Measurements from ENCODE around the gene SLC66A1. TPM values are rescaled to one million over a fixed set of nuclear protein-coding genes. Genes with fewer than 3 reads are reported as not detected.

The SLC66A1 gene
- total RNA-seq, 3 donors from 2014 or later, result 11.3 to 16.2 (median 13.6) TPM

DNA sequence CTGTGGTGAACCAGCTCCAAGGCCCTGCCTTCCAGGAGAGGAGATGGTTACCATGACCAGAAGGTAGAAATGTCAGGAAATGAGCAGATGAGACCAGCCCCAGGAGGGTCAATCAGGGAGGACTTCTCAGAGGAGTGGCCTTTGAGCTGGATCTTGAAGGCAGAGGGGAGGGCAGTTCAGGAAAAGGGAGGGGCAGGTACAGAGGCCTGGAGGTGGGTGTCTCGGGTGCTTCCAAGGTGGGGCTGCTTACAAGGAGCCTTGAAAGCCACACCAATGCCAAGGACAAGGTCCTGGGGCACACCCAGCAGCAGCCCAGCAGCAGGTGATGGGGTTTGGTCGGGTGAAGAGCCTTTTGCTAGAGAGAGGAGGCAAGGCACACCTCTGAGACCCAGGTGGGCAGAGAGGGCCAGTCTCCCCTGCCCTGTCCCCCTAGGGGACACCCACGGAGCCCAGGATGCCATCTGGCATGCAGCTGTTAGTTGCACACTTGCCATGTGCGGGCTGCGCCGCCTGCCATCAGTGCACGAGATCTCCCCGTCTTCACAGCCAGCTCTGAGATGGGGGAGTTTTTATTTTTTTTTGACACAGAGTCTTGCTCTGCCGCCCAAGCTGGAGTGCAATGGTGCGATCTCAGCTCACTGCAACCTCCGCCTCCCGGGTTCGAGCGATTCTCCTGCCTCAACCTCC is 18.5 kb downstream of the SLC66A1 start:
- Histone ChIP-seq H3K4me1 (ENCODE audit: low read depth) (no peaks in the 10 kb centered on the region), H3K36me3 (ENCODE audit: low read depth) (no peaks in the 10 kb centered on the region), H3K4me3 (no peak overlapping the region), H3K9me3 (no peaks in the 10 kb centered on the region)
- TF ChIP-seq, protein P1, sequence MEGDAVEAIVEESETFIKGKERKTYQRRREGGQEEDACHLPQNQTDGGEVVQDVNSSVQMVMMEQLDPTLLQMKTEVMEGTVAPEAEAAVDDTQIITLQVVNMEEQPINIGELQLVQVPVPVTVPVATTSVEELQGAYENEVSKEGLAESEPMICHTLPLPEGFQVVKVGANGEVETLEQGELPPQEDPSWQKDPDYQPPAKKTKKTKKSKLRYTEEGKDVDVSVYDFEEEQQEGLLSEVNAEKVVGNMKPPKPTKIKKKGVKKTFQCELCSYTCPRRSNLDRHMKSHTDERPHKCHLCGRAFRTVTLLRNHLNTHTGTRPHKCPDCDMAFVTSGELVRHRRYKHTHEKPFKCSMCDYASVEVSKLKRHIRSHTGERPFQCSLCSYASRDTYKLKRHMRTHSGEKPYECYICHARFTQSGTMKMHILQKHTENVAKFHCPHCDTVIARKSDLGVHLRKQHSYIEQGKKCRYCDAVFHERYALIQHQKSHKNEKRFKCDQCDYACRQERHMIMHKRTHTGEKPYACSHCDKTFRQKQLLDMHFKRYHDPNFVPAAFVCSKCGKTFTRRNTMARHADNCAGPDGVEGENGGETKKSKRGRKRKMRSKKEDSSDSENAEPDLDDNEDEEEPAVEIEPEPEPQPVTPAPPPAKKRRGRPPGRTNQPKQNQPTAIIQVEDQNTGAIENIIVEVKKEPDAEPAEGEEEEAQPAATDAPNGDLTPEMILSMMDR (IDR thresholded peaks at IDR 0.05), result no peak
- ATAC-seq (peak; percentile 70), DNase-seq (no peak)
- intact Hi-C loops (cut with DNase I, micrococcal nuclease), result no loop called here

DNA sequence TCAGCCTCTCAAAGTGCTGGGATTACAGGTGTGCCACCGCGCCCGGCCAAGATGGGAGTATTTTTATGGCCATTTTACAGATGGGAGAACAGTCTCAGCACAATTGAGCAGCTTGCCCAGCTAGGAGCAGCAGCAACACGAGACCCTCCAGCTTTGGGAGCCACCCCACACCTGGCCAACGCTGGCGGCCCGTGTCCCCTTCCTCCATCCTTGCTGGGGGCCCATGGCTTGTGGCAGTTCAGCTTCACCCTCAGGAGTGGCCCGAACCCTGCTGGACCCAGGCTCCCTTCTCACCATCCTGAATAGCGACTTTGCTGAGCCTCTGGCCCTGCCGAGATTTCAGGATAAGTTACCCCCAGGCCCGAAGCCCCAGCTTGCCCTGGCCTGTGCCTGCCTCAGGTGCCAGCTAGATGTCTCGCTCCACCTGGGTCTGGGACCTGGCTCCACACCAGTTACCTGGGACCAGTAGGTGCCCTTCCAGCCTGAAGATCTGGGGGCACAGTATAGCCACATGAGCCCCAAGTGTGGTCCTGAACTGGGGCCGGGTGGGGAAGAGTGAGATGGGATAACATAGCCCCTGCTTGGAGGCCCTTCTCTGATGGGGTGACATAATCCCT is 19.2 kb downstream of the SLC66A1 start:
- Histone ChIP-seq H3K9me3 (no peaks in the 10 kb centered on the region), H3K4me3 (no peak overlapping the region), H3K4me1 (ENCODE audit: low read depth) (no peaks in the 10 kb centered on the region), H3K36me3 (ENCODE audit: low read depth) (no peaks in the 10 kb centered on the region)
- TF ChIP-seq, protein P1 (IDR thresholded peaks at IDR 0.05), result no peak
- ATAC-seq (no peak), DNase-seq (no peak)
- intact Hi-C loops (cut with DNase I, micrococcal nuclease), result no loop called here

DNA sequence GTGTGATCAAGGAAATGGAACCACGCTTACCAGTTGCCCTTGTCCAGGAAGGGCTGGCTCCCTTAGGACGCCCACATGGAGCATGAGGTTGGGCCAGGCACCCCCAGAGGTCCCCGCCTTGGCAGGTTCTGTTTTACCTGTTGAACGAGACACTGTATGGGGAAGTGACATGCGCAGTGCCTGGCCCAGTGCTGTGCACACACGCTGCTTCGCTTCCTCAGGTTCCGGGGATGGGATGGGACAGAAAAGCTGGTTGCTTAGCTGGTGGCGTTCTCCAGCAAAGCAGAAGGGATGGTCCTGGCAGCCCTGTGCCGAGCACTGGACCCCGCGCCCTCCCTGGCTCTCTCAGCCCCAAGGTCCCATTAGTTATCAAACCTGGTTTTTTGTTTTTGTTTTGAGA is 20.7 kb downstream of the SLC66A1 start:
- H3K36me3 ChIP-seq (ENCODE audit: low read depth), result no peaks in the 10 kb centered on the region
- TF ChIP-seq, protein P1 (IDR thresholded peaks at IDR 0.05), result no peak
- no peak for ATAC-seq

DNA sequence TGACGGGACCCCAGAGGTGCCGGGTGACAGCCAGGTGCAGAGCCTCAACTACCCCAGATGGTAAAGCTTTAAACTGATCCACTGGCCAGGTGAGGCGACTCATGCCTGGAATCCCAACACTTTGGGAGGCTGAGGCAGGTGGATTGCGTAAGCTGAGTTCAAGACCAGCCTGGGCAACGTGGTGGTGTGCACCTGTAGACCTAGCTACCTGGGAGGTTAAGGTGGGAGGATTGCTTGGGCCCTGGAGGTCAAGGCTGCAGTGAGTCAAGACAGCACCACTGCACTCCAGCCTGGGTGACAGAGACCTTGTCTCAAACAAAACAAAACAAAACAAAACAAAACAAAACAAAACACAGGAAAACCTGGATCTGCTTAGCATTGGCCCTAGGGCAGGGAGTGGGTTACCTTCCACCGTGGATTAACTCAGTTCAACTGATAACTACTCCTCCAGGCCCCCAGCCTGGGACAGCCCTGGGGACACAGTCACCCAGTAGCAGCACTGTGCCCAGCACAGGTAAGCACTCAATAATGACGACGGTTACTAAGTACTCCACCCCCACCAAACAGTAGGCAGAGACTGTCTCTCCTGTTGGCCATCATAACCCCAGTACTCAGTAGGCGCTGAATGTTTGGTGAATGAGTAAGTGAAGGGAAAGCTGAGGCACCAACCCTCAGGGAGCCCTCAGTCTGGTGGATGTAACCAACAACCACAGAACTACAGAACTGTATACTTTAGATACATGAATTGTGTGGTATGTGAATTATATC is 21.6 kb downstream of the SLC66A1 start:
- Histone ChIP-seq H3K4me1 (ENCODE audit: low read depth) (no peaks in the 10 kb centered on the region), H3K9me3 (no peaks in the 10 kb centered on the region), H3K4me3 (no peak overlapping the region), H3K36me3 (ENCODE audit: low read depth) (no peaks in the 10 kb centered on the region)
- DNase-seq, result no peak
- TF ChIP-seq, protein P1 (IDR thresholded peaks at IDR 0.05), result no peak
- ATAC-seq, result no peak
- intact Hi-C loops (cut with DNase I, micrococcal nuclease), result no loop called here

More for the DNA sequence above, 20.7 kb downstream of the SLC66A1 start:
- Histone ChIP-seq H3K4me3 (no peak overlapping the region), H3K4me1 (ENCODE audit: low read depth) (no peaks in the 10 kb centered on the region), H3K9me3 (no peaks in the 10 kb centered on the region)
- intact Hi-C loops (cut with DNase I, micrococcal nuclease), result no loop called here
- DNase-seq, result no peak

DNA sequence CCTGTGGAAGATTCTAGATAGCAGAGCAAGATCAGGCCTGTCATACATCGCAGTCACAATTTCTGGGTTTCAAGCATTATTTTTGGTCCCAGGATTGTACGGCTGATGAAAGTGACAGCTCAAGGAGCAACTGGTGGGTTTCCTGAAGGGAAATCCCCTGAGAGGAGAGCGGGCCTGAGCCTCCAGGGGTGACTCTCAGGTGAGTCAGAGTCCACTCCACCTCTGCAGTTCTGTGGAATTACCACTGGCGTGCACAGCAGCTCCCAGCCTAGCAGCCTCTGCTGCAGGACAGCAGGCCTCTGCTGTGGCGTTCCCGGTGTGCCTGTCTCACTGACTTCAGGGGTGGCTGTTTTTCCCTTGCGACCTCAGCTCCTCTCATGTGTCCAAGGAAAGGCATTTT is 24.4 kb downstream of the SLC66A1 start:
- Histone ChIP-seq H3K9me3 (no peaks in the 10 kb centered on the region), H3K4me1 (ENCODE audit: low read depth) (no peaks in the 10 kb centered on the region), H3K36me3 (ENCODE audit: low read depth) (no peaks in the 10 kb centered on the region), H3K4me3 (no peak overlapping the region)
- no peak for DNase-seq
- intact Hi-C loops (cut with DNase I, micrococcal nuclease), result no loop called here
- ATAC-seq, result peak; percentile 32
- TF ChIP-seq, protein P1 (IDR thresholded peaks at IDR 0.05), result no peak

Measured in mucosa of descending colon (tissue), 3 donors.